Endothelial cell of umbilical vein (primary cell): ENCODE measurements around the gene NTN4. TPM values are rescaled to one million over a fixed set of nuclear protein-coding genes. Genes with fewer than 3 reads are reported as not detected.

Source experiments
- BruUV-seq: library from RNA; stranded (reverse); fragments of 400-500 nt; replicated peaks from 2 replicates; lab custom pipeline; 2021; lab: Mats Ljungman, UMichigan
- CTCF ChIA-PET: fragments of 300-600, 350-600 bp; sonication (Branson Sonifier 250); formaldehyde crosslinking; loops from one replicate; lab custom pipeline; 2021; ENCODE audit warnings: antibody characterized with exemption, inconsistent platforms; lab: Charles Lee
- POLR2A ChIA-PET: fragments of 300-600, 350-600 bp; sonication (Branson Sonifier 250); formaldehyde crosslinking; loops from one replicate; lab custom pipeline; 2021; ENCODE audit warnings: antibody characterized with exemption, inconsistent platforms; lab: Charles Lee
- DNase-seq: peaks from one replicate; pipeline ENCODE4 v3.0.0-alpha.2; 2011; ENCODE audit warnings: low read depth, low spot score
- FAIRE-seq: peaks from 2 replicates; lab custom pipeline; 2011; peaks lifted over from hg19 to GRCh38; lab: Jason Lieb, UNC
- H2AFZ ChIP-seq: 2 replicates; pipeline ENCODE4 v1.6.0; 2012; ENCODE audit warnings: low read depth, low read length, control low read depth, inconsistent platforms
- H3K27ac ChIP-seq: 2 replicates; pipeline ENCODE4 v1.5.1; 2011; ENCODE audit warnings: low read depth, mild to moderate bottlenecking, control low read depth, low read length, moderate library complexity; ENCODE audit not compliant: insufficient read depth
- H3K27me3 ChIP-seq, 2 experiments: 2 replicates each; pipeline versions ENCODE4 v1.6.0 to v1.6.1; 2011; ENCODE audit warnings: low read length in 2 of 2, mixed read lengths in 1 of 2; ENCODE audit not compliant: control insufficient read depth in 2 of 2, insufficient read depth in 2 of 2
- H3K36me3 ChIP-seq, 2 experiments: 2 replicates in 1 of 2; 3 replicates in 1 of 2; pipeline ENCODE4 v1.5.1; 2011; ENCODE audit warnings: low read length in 2 of 2, mild to moderate bottlenecking in 1 of 2, moderate library complexity in 1 of 2; ENCODE audit not compliant: control insufficient read depth in 2 of 2, insufficient read depth in 2 of 2; ENCODE audit errors: extremely low read depth in 1 of 2
- H3K4me1 ChIP-seq: 3 replicates; pipeline ENCODE4 v1.5.1; 2011; ENCODE audit warnings: mild to moderate bottlenecking, low read length; ENCODE audit not compliant: control insufficient read depth, insufficient read depth; ENCODE audit errors: extremely low read depth
- H3K4me2 ChIP-seq: 2 replicates; pipeline ENCODE4 v1.6.1; 2011; ENCODE audit warnings: low read length, control low read depth, mixed read lengths; ENCODE audit not compliant: insufficient read depth
- H3K4me3 ChIP-seq, 3 experiments: fragments of 200-600 bp in 1 of 3; sonication (generic), shearing (Covaris generic) in 1 of 3; replicated peaks in 1 of 3; 2 replicates each; pipeline ENCODE4 v1.5.1; 2011 to 2016; ENCODE audit warnings: control low read depth in 3 of 3, low read length in 3 of 3, mild to moderate bottlenecking in 2 of 3, inconsistent platforms in 1 of 3, low read depth in 1 of 3, moderate library complexity in 1 of 3; ENCODE audit not compliant: insufficient read depth in 1 of 3
- H3K79me2 ChIP-seq: 2 replicates; pipeline ENCODE4 v1.6.0; 2012; ENCODE audit warnings: low read length, inconsistent platforms; ENCODE audit not compliant: control insufficient read depth, insufficient read depth
- H3K9ac ChIP-seq: replicated peaks from 2 replicates; pipeline ENCODE3; 2011; ENCODE audit warnings: low read length, control low read depth; ENCODE audit not compliant: insufficient read depth; ENCODE audit errors: extremely low read depth
- H3K9me1 ChIP-seq: replicated peaks from 3 replicates; pipeline ENCODE4 v1.6.0; 2011; ENCODE audit warnings: mild to moderate bottlenecking, low read length; ENCODE audit not compliant: control insufficient read depth, insufficient read depth; ENCODE audit errors: extremely low read depth
- H3K9me3 ChIP-seq: replicated peaks from 2 replicates; pipeline ENCODE4 v1.5.1; 2012; ENCODE audit warnings: low read length, inconsistent platforms; ENCODE audit not compliant: control insufficient read depth, insufficient read depth
- H4K20me1 ChIP-seq: replicated peaks from 2 replicates; pipeline ENCODE3; 2011; ENCODE audit warnings: mild to moderate bottlenecking, low read length; ENCODE audit not compliant: control insufficient read depth, insufficient read depth; ENCODE audit errors: extremely low read depth
- CTCF ChIP-seq, 2 donors: IDR thresholded peaks; 1 replicate in 1 of 2; 2 replicates in 1 of 2; pipeline ENCODE4 v1.5.1; 2011; ENCODE audit warnings: low read length in 2 of 2, mild to moderate bottlenecking in 2 of 2, moderate library complexity in 2 of 2, control low read depth in 1 of 2, inconsistent platforms in 1 of 2, low read depth in 1 of 2; ENCODE audit not compliant: insufficient read depth in 1 of 2; ENCODE audit errors: extremely low read depth in 1 of 2
- FOS ChIP-seq: IDR thresholded peaks from 2 replicates; pipeline ENCODE4 v1.6.1; 2011; ENCODE audit warnings: mild to moderate bottlenecking, low read length, moderate library complexity, borderline replicate concordance; ENCODE audit not compliant: insufficient read depth
- JUN ChIP-seq: IDR thresholded peaks from 2 replicates; pipeline ENCODE4 v1.6.1; 2011; ENCODE audit warnings: borderline replicate concordance, low read depth; ENCODE audit not compliant: insufficient read length, insufficient read depth
- MAX ChIP-seq: IDR thresholded peaks from 2 replicates; pipeline ENCODE4 v1.6.1; 2011; ENCODE audit not compliant: insufficient read depth, insufficient read length
- MYC ChIP-seq: IDR thresholded peaks from one replicate; pipeline ENCODE4 v1.6.1; 2011; ENCODE audit warnings: mild to moderate bottlenecking, low read depth, low read length
- POLR2A ChIP-seq: IDR thresholded peaks from 2 replicates; pipeline ENCODE4 v1.6.1; 2012; ENCODE audit warnings: low read depth, mild to moderate bottlenecking, control low read depth, low read length
- POLR2AphosphoS5 ChIP-seq: IDR thresholded peaks from 2 replicates; pipeline ENCODE4 v1.6.1; 2012; ENCODE audit warnings: low read depth, mild to moderate bottlenecking, control low read depth, low read length, moderate library complexity; ENCODE audit not compliant: insufficient read depth
- dilution Hi-C: fragments of 300-500 bp; cut with MboI; formaldehyde crosslinking; loops from one replicate; pipeline ENCODE4 v1.15.0; 2019; ENCODE audit warnings: low sequenced_read_pairs; ENCODE audit not compliant: extremely low pct_ligation_motif_present
- intact Hi-C: fragments of 100-400 bp; cut with micrococcal nuclease; formaldehyde crosslinking; loops from one replicate; pipeline ENCODE4 v1.10.0; 2022
- polyA plus RNA-seq, 4 experiments: library from polyadenylated mRNA; depleted of rRNA in 3 of 4; stranded (reverse) in 3 of 4; unstranded in 1 of 4; fragments of >200 nt; gene quantifications; 2 replicates each; pipeline versions ENCODE4 v1.2.1 to v1.2.3, GENCODE V29; 2011 to 2012; ENCODE audit warnings: missing spikeins in 1 of 4
- total RNA-seq: library from RNA; stranded (reverse); gene quantifications from 2 replicates; pipeline ENCODE4 v1.2.3, GENCODE V29; 2021

Gene NTN4
- total and polyA plus RNA-seq, 2 donors (not counting 3 experiments of a cell fraction or from before 2014, with no cell fraction given), result 120 to 317 TPM

DNA sequence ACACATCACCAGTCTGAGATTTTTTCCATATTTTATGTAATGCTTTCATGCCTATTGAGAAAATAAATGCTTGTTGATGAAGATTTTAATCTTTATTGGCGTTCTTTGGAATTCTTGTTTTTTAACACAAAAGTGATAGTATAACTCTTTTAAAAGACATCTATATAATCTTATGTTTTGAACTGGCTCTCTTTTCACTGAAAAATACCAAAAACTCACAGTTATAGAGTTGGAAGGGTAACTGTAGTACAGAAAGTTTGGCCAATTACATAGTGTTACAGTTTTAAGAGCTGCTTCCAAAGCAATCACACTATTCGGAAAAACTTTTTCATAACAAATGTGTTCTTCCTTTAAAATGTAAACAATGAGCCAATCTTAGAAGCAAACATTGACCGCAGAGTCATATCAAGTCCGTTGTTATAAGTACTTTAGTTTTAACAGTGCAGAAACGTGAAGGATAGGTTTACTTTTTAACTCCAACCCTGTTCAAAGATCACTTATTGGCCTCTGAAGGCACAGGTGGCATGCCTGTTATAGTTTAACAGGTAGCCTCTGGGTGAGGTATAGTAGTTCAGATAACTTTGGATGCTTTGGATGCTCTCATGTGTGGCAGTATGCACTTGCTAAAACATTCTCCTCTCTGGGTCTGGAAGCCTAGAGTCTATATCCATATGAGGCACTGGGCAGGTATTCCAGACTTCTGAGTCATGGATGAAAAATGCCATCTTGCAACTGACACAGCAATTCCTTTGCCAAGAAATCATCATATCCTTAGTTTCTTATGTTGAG is 12.1 kb upstream of the NTN4 start:
- intact Hi-C loops, result loop anchor here (1.0 kb wide), 1 partner anchor 167 kb away; no protein-coding TSS in a partner anchor
- CTCF ChIA-PET, result no interaction called here

More for the DNA sequence above, 12.1 kb upstream of the NTN4 start:
- FAIRE-seq, result peak; percentile 77
- no peak overlapping the region for H3K4me3 ChIP-seq
- H3K9ac ChIP-seq, result peak overlapping the region; percentile 30
- H3K27ac ChIP-seq, result peak overlapping the region; percentile 46
- H3K4me1 ChIP-seq, result peaks cover 26% of the 10 kb centered on the region
- peak; percentile 85 for DNase-seq
- H3K9me1 ChIP-seq, result no peaks in the 10 kb centered on the region
- no peaks in the 10 kb centered on the region for H3K9me3 ChIP-seq
- no peaks in the 10 kb centered on the region for H3K27me3 ChIP-seq
- POLR2A ChIA-PET, result no interaction called here
- dilution Hi-C loops, result no loop called here
- TF ChIP-seq MYC (no peak), POLR2AphosphoS5 (peak; percentile 40), FOS (peak; percentile 81), JUN (peak; percentile 85), CTCF (IDR thresholded peaks at IDR 0.05; ENCODE audit: extremely low read depth in 1 of 2, insufficient read depth in 1 of 2, low read depth in 1 of 2, low read length in 2 of 2) (no peak), POLR2A (no peak), MAX (no peak)
- H3K36me3 ChIP-seq, result no peaks in the 10 kb centered on the region
- H2AFZ ChIP-seq, result no peak overlapping the region
- TSS peak; percentile 79 for BruUV-seq
- no peaks in the 10 kb centered on the region for H4K20me1 ChIP-seq
- H3K79me2 ChIP-seq, result no peaks in the 10 kb centered on the region
- peak overlapping the region; percentile 19 for H3K4me2 ChIP-seq
